Caco-2 (cell line): ENCODE measurements around the gene TGDS. TPM values are rescaled to one million over a fixed set of nuclear protein-coding genes. Genes with fewer than 3 reads are reported as not detected.

Experiments
- BruUV-seq: library from RNA; stranded (reverse); fragments of 400-500 nt; replicated peaks from 2 replicates; lab custom pipeline; 2021; lab: Mats Ljungman, UMichigan
- CTCF ChIA-PET: fragments of 300-600 bp; sonication (Branson Sonifier 250); formaldehyde crosslinking; loops from one replicate; lab custom pipeline; 2022; ENCODE audit warnings: antibody characterized with exemption; lab: Charles Lee
- POLR2A ChIA-PET: fragments of 300-600 bp; sonication (Branson Sonifier 250); formaldehyde crosslinking; loops from one replicate; lab custom pipeline; 2022; ENCODE audit warnings: antibody characterized with exemption; lab: Charles Lee
- DNase-seq, 2 experiments: peaks; one replicate each; pipeline versions ENCODE4 v3.0.0 to v3.0.0-alpha.2; 2020 to 2022
- H3K27me3 ChIP-seq: replicated peaks from 2 replicates; pipeline ENCODE4 v1.6.0; 2011; ENCODE audit warnings: low read length; ENCODE audit not compliant: control insufficient read depth, insufficient read depth
- H3K36me3 ChIP-seq: 2 replicates; pipeline ENCODE4 v1.5.1; 2011; ENCODE audit warnings: low read length; ENCODE audit not compliant: control insufficient read depth, insufficient read depth
- H3K4me1 ChIP-seq: fragments of 250-450 bp; sonication (Bioruptor Pico); 2 replicates; pipeline ENCODE4 v1.5.1; 2020; ENCODE audit warnings: mild to moderate bottlenecking
- H3K4me3 ChIP-seq: 2 replicates; pipeline ENCODE4 v1.5.1; 2011; ENCODE audit warnings: low read depth, mild to moderate bottlenecking, control low read depth, low read length
- H3K9me3 ChIP-seq: fragments of 250-450 bp; sonication (Bioruptor Pico); 2 replicates; pipeline ENCODE4 v1.5.1; 2020; ENCODE audit warnings: mild to moderate bottlenecking, moderate library complexity
- H3K27ac Mint-ChIP-seq: one replicate; pipeline ENCODE4 v1.8.0; 2022; ENCODE audit warnings: mixed read lengths; ENCODE audit not compliant: unreplicated experiment
- H3K27me3 Mint-ChIP-seq: one replicate; pipeline ENCODE4 v1.8.0; 2022; ENCODE audit warnings: mixed read lengths; ENCODE audit not compliant: insufficient read depth, unreplicated experiment
- H3K36me3 Mint-ChIP-seq: one replicate; pipeline ENCODE4 v1.8.0; 2022; ENCODE audit warnings: mild to moderate bottlenecking, mixed read lengths; ENCODE audit not compliant: insufficient read depth, unreplicated experiment
- H3K4me1 Mint-ChIP-seq: one replicate; pipeline ENCODE4 v1.8.0; 2022; ENCODE audit warnings: low read depth, mixed read lengths; ENCODE audit not compliant: unreplicated experiment
- H3K4me3 Mint-ChIP-seq: one replicate; pipeline ENCODE4 v1.8.0; 2022; ENCODE audit warnings: mild to moderate bottlenecking, moderate library complexity, mixed read lengths; ENCODE audit not compliant: unreplicated experiment
- H3K9me3 Mint-ChIP-seq: one replicate; pipeline ENCODE4 v1.8.0; 2022; ENCODE audit warnings: mixed read lengths; ENCODE audit not compliant: unreplicated experiment
- CTCF ChIP-seq, 2 experiments: fragments of 200-600 bp in 1 of 2; IDR thresholded peaks; 1 replicate in 1 of 2; 2 replicates in 1 of 2; pipeline versions ENCODE4 v1.5.1 to v1.8.0; 2011 to 2022; ENCODE audit warnings: antibody characterized with exemption in 1 of 2, control low read depth in 1 of 2, inconsistent platforms in 1 of 2, low read depth in 1 of 2, low read length in 1 of 2, mild to moderate bottlenecking in 1 of 2, moderate library complexity in 1 of 2; ENCODE audit not compliant: insufficient read depth in 1 of 2, severe bottlenecking in 1 of 2, unreplicated experiment in 1 of 2
- intact Hi-C: fragments of 100-400 bp; cut with micrococcal nuclease; formaldehyde crosslinking; loops from one replicate; pipeline ENCODE4 v1.10.0; 2022; ENCODE audit not compliant: unreplicated experiment
- total RNA-seq: library from RNA; stranded (reverse); gene quantifications from 2 replicates; pipeline ENCODE4 v1.2.3, GENCODE V29; 2022

TGDS gene
- total RNA-seq, 1 experiment from 2014 or later = 22.0 TPM

DNA sequence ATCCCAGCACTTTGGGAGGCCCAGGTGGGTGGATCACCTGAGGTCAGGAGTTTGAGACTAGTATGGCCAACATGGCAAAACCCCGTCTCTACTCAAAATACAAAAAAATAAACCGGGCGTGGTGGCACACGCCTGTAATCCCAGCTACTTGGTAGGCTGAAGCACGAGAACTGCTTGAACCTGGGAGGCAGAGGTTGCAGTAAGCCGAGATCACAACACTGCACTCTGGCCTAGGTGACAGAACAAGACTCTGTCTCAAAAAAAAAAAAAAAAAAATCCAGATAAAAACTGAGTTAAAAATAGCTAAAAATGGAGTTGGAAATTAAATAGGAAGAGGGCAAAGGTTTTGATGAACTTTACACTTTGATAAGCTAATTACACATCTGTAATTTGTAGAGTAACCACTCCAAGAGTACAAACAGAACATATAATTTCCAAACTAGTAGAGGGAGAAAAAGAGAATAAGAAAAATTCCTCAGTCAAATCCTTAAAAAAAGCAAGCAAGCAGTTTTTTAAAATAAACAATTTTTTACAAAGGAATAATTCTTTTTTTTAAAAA, 10.3 kb downstream of the TGDS start:
- Histone ChIP-seq H3K27me3 (no peaks in the 10 kb centered on the region), H3K4me3 (no peak overlapping the region), H3K4me1 (no peaks in the 10 kb centered on the region), H3K9me3 (no peaks in the 10 kb centered on the region), H3K36me3 (peaks cover 2% of the 10 kb centered on the region)
- no peak overlapping the region for H3K4me3 Mint-ChIP-seq
- peaks cover 9% of the 10 kb centered on the region for H3K4me1 Mint-ChIP-seq
- ChIA-PET CTCF (no interaction called here), POLR2A (interaction anchor here (1.4 kb wide), 1 partner anchor 11 kb away, joined by 4 read pairs; no protein-coding TSS in a partner anchor)
- H3K36me3 Mint-ChIP-seq = peaks cover 83% of the 10 kb centered on the region
- H3K27ac Mint-ChIP-seq = no peak overlapping the region
- H3K27me3 Mint-ChIP-seq = no peaks in the 10 kb centered on the region
- no TSS peak for BruUV-seq
- no peaks in the 10 kb centered on the region for H3K9me3 Mint-ChIP-seq
- intact Hi-C loops = no loop called here
- DNase-seq = no peak
- TF ChIP-seq CTCF (IDR thresholded peaks at IDR 0.05; ENCODE audit: insufficient read depth in 1 of 2, low read depth in 1 of 2, low read length in 1 of 2, severe bottlenecking in 1 of 2, unreplicated experiment in 1 of 2) = no peak

DNA sequence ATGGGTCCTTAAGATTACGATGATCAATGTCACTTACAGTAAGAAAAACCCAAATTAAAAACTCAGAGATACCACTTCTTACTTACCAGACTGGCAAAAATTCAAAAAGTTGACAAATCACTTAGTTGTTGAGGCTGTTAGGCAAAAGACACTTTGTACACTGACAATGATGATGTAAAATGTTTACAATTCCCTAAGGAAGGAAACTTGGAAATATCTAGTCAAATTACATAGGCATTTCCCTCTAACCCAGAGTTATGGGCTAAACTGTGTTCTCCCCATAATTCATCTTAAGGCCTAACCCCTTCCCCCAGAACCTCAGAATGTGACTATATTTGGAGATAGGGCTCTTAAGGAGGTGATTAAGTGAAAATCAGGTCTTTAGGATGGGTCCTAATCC, 12.0 kb downstream of the TGDS start:
- CTCF ChIA-PET = no interaction called here
- Histone ChIP-seq H3K4me3 (no peak overlapping the region), H3K36me3 (peaks cover 4% of the 10 kb centered on the region), H3K9me3 (no peaks in the 10 kb centered on the region), H3K27me3 (no peaks in the 10 kb centered on the region), H3K4me1 (no peaks in the 10 kb centered on the region)
- intact Hi-C loops = no loop called here
- no peak overlapping the region for H3K27ac Mint-ChIP-seq
- DNase-seq = no peak
- H3K4me3 Mint-ChIP-seq = no peak overlapping the region
- peaks cover 9% of the 10 kb centered on the region for H3K4me1 Mint-ChIP-seq
- peaks cover 77% of the 10 kb centered on the region for H3K36me3 Mint-ChIP-seq
- no peaks in the 10 kb centered on the region for H3K27me3 Mint-ChIP-seq
- no peaks in the 10 kb centered on the region for H3K9me3 Mint-ChIP-seq
- POLR2A ChIA-PET = no interaction called here
- TF ChIP-seq CTCF (IDR thresholded peaks at IDR 0.05; ENCODE audit: insufficient read depth in 1 of 2, low read depth in 1 of 2, low read length in 1 of 2, severe bottlenecking in 1 of 2, unreplicated experiment in 1 of 2) = no peak
- no TSS peak for BruUV-seq

DNA sequence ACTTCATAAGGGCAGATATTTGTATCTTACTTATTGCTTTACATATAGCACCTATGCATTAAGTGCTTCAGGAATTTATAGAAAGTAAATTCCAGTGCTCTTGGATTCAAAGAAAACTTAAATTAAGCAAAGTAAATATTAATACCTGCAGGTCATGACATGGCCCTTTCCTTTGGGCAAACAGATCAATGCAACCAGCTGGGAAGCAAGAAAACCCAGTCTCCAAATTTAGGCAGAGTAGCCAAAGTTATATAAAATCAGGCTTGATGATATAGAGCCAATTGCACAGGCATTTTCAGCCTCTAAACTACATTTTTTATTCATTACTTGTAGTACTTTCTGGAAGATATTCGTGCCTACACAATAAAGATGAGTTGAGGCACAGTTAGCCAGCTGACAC, 16.9 kb downstream of the TGDS start:
- Mint-ChIP-seq H3K27me3 (no peaks in the 10 kb centered on the region), H3K4me3 (no peak overlapping the region), H3K4me1 (no peaks in the 10 kb centered on the region), H3K9me3 (no peaks in the 10 kb centered on the region), H3K36me3 (peaks cover 70% of the 10 kb centered on the region), H3K27ac (no peak overlapping the region)
- TF ChIP-seq CTCF (IDR thresholded peaks at IDR 0.05; ENCODE audit: insufficient read depth in 1 of 2, low read depth in 1 of 2, low read length in 1 of 2, severe bottlenecking in 1 of 2, unreplicated experiment in 1 of 2) = no peak
- BruUV-seq = no TSS peak
- Histone ChIP-seq H3K9me3 (no peaks in the 10 kb centered on the region), H3K4me1 (no peaks in the 10 kb centered on the region), H3K27me3 (no peaks in the 10 kb centered on the region), H3K36me3 (peaks cover 4% of the 10 kb centered on the region), H3K4me3 (no peak overlapping the region)
- intact Hi-C loops = no loop called here
- no peak for DNase-seq
- ChIA-PET POLR2A (no interaction called here), CTCF (no interaction called here)
